Measurements from ENCODE around the gene ITGAD.

The ITGAD gene

GRCh38 chr16:31409433-31409832 is 16.3 kb downstream of the ITGAD start:
- TF ChIP-seq EP300 (IDR thresholded peaks at IDR 0.05; ENCODE audit: borderline replicate concordance): no peak
- no peak for TF ChIP-seq RAD21 (IDR thresholded peaks at IDR 0.05; ENCODE audit: low read depth)
- TF ChIP-seq EGR1 (IDR thresholded peaks at IDR 0.05): no peak
- no peak for TF ChIP-seq TCF12 (IDR thresholded peaks at IDR 0.05; ENCODE audit: low read depth)
- no peak for TF ChIP-seq TEAD4 (IDR thresholded peaks at IDR 0.05)

GRCh38 chr16:31410082-31410481 is 16.9 kb downstream of the ITGAD start:
- no peak for TF ChIP-seq TAF1 (IDR thresholded peaks at IDR 0.05; ENCODE audit: low read depth)
- no peak for TF ChIP-seq FOXM1 (IDR thresholded peaks at IDR 0.05; ENCODE audit: borderline replicate concordance, low read depth)
- TF ChIP-seq ZBTB7A (IDR thresholded peaks at IDR 0.05; ENCODE audit: low read depth): no peak
- no peak for TF ChIP-seq TCF12 (IDR thresholded peaks at IDR 0.05; ENCODE audit: low read depth)
- TF ChIP-seq EP300 (IDR thresholded peaks at IDR 0.05; ENCODE audit: borderline replicate concordance): no peak
- no peak for TF ChIP-seq YY1 (IDR thresholded peaks at IDR 0.05; ENCODE audit: low read depth)
- TF ChIP-seq NFIC (IDR thresholded peaks at IDR 0.05): no peak
- TF ChIP-seq MAX (IDR thresholded peaks at IDR 0.05): no peak
- TF ChIP-seq RAD21 (IDR thresholded peaks at IDR 0.05; ENCODE audit: low read depth): no peak
- no peak for TF ChIP-seq TEAD4 (IDR thresholded peaks at IDR 0.05)
- TF ChIP-seq CEBPB (IDR thresholded peaks at IDR 0.05): no peak
- no peak for TF ChIP-seq USF1 (IDR thresholded peaks at IDR 0.05)
- TF ChIP-seq REST (IDR thresholded peaks at IDR 0.05; ENCODE audit: low read depth): no peak
- no peak for TF ChIP-seq CREB1 (IDR thresholded peaks at IDR 0.05; ENCODE audit: low read depth)
- no peak for TF ChIP-seq EGR1 (IDR thresholded peaks at IDR 0.05)

GRCh38 chr16:31411024-31411844 is 18.1 kb downstream of the ITGAD start:
- TF ChIP-seq FOXM1 (IDR thresholded peaks at IDR 0.05; ENCODE audit: borderline replicate concordance, low read depth) (no peak), CREB1 (IDR thresholded peaks at IDR 0.05; ENCODE audit: low read depth) (no peak), REST (IDR thresholded peaks at IDR 0.05; ENCODE audit: low read depth) (no peak), RAD21 (IDR thresholded peaks at IDR 0.05; ENCODE audit: low read depth) (no peak), YY1 (IDR thresholded peaks at IDR 0.05; ENCODE audit: low read depth) (no peak), ZBTB7A (IDR thresholded peaks at IDR 0.05; ENCODE audit: low read depth) (no peak), NFIC (IDR thresholded peaks at IDR 0.05) (no peak), EP300 (IDR thresholded peaks at IDR 0.05; ENCODE audit: borderline replicate concordance) (no peak), TCF12 (IDR thresholded peaks at IDR 0.05; ENCODE audit: low read depth) (no peak)

GRCh38 chr16:31412750-31413149 is 19.6 kb downstream of the ITGAD start:
- no peak for TF ChIP-seq TAF1 (IDR thresholded peaks at IDR 0.05; ENCODE audit: low read depth)
- TF ChIP-seq TCF12 (IDR thresholded peaks at IDR 0.05; ENCODE audit: low read depth): no peak
- TF ChIP-seq REST (IDR thresholded peaks at IDR 0.05; ENCODE audit: low read depth): no peak
- no peak for TF ChIP-seq FOXM1 (IDR thresholded peaks at IDR 0.05; ENCODE audit: borderline replicate concordance, low read depth)
- no peak for TF ChIP-seq EP300 (IDR thresholded peaks at IDR 0.05; ENCODE audit: borderline replicate concordance)
- TF ChIP-seq TEAD4 (IDR thresholded peaks at IDR 0.05): no peak
- TF ChIP-seq NFIC (IDR thresholded peaks at IDR 0.05): no peak
- TF ChIP-seq CEBPB (IDR thresholded peaks at IDR 0.05): no peak
- TF ChIP-seq USF1 (IDR thresholded peaks at IDR 0.05): no peak
- no peak for TF ChIP-seq RAD21 (IDR thresholded peaks at IDR 0.05; ENCODE audit: low read depth)
- no peak for TF ChIP-seq MAX (IDR thresholded peaks at IDR 0.05)
- no peak for TF ChIP-seq ZBTB7A (IDR thresholded peaks at IDR 0.05; ENCODE audit: low read depth)
- TF ChIP-seq YY1 (IDR thresholded peaks at IDR 0.05; ENCODE audit: low read depth): no peak
- no peak for TF ChIP-seq EGR1 (IDR thresholded peaks at IDR 0.05)
- TF ChIP-seq CREB1 (IDR thresholded peaks at IDR 0.05; ENCODE audit: low read depth): no peak

Data from Ishikawa (cell line).